H1 (cell line): ENCODE data around the gene DUS4L. TPM values are rescaled to one million over a fixed set of nuclear protein-coding genes. Genes with fewer than 3 reads are reported as not detected.

Experiments used
- BCL11A ChIP-seq, 2 experiments: IDR thresholded peaks; one replicate each; pipeline ENCODE4 v1.6.1; 2011; ENCODE audit warnings: low read depth in 2 of 2, low read length in 2 of 2, mild to moderate bottlenecking in 2 of 2
- CEBPB ChIP-seq: IDR thresholded peaks from 2 replicates; pipeline ENCODE4 v1.6.1; 2012; ENCODE audit warnings: low read depth, low read length
- CHD7 ChIP-seq: fragments of 300-600 bp; sonication (generic); IDR thresholded peaks from 2 replicates; pipeline ENCODE4 v1.7.1; 2012; ENCODE audit warnings: low read length, moderate library complexity, mild to moderate bottlenecking, inconsistent platforms; ENCODE audit not compliant: insufficient replicate concordance
- GABPA ChIP-seq: IDR thresholded peaks from 2 replicates; pipeline ENCODE4 v1.6.1; 2011; ENCODE audit warnings: mild to moderate bottlenecking, low read length, moderate library complexity, borderline replicate concordance; ENCODE audit not compliant: insufficient read depth
- HDAC2 ChIP-seq, 2 experiments: fragments of 300-600 bp in 1 of 2; sonication (generic) in 1 of 2; IDR thresholded peaks; 2 replicates each; pipeline ENCODE4 v1.6.1; 2011 to 2012; ENCODE audit warnings: low read depth in 2 of 2, low read length in 2 of 2, mild to moderate bottlenecking in 2 of 2, moderate library complexity in 2 of 2, borderline replicate concordance in 1 of 2, inconsistent platforms in 1 of 2
- HDAC6 ChIP-seq: IDR thresholded peaks from one replicate; pipeline ENCODE4 v1.7.1; 2012; ENCODE audit warnings: low read depth, mild to moderate bottlenecking, inconsistent platforms, low read length, moderate library complexity
- PHF8 ChIP-seq: fragments of 200-600 bp; sonication (generic); conservative IDR thresholded peaks from 2 replicates; pipeline ENCODE4 v1.7.1; 2012; ENCODE audit warnings: low read depth, mild to moderate bottlenecking, inconsistent platforms, low read length, moderate library complexity
- SUZ12 ChIP-seq: fragments of 200-600 bp; sonication (generic); IDR thresholded peaks from 2 replicates; pipeline ENCODE4 v1.6.1; 2012; ENCODE audit warnings: mild to moderate bottlenecking, inconsistent platforms, low read length, moderate library complexity, mixed read lengths
- TBP ChIP-seq: IDR thresholded peaks from 2 replicates; pipeline ENCODE4 v1.6.1; 2011; ENCODE audit warnings: low read depth, low read length, improper control_type of control experiment
- USF2 ChIP-seq: IDR thresholded peaks from 2 replicates; pipeline ENCODE4 v1.6.1; 2011; ENCODE audit warnings: low read length, improper control_type of control experiment
- ZNF274 ChIP-seq: IDR thresholded peaks from 2 replicates; pipeline ENCODE4 v1.7.0; 2012; ENCODE audit warnings: low read length, borderline replicate concordance; ENCODE audit errors: extremely low read depth
- polyA plus RNA-seq, 7 experiments: library from polyadenylated mRNA; depleted of rRNA in 3 of 7; stranded (reverse) in 5 of 7; unstranded in 2 of 7; fragments of >200 nt in 5 of 7; fragments of 200-250 nt in 2 of 7; gene quantifications; 1 replicate in 5 of 7; 2 replicates in 1 of 7; 4 replicates in 1 of 7; pipeline versions ENCODE4 v1.2.1 to v1.2.3, GENCODE V29; 2011 to 2013; ENCODE audit warnings: missing spikeins in 2 of 7, mixed read lengths in 2 of 7
- total RNA-seq: library from RNA; stranded (reverse); fragmentation: NEBNext Ultra II Directional; extraction: Animal tissue kit (Norgen Biotek cat#: 25700); gene quantifications from 2 replicates; pipeline ENCODE4 v1.2.1, GENCODE V29; 2021

Gene DUS4L
- total and polyA plus RNA-seq, 2 of the 8 experiments (the other 6 are each of a cell fraction or from before 2014, with no cell fraction given) = 6.1 to 11.5 TPM

- TF ChIP-seq CHD7 = no peak
- TF ChIP-seq USF2 = no peak
- no peak for TF ChIP-seq PHF8
- TF ChIP-seq HDAC6 = no peak
- TF ChIP-seq ZNF274 = no peak
- TF ChIP-seq BCL11A (IDR thresholded peaks at IDR 0.05; ENCODE audit: low read depth in 2 of 2, low read length in 2 of 2) = no peak
- no peak for TF ChIP-seq TBP
- TF ChIP-seq SUZ12 = no peak
- no peak for TF ChIP-seq HDAC2 (IDR thresholded peaks at IDR 0.05; ENCODE audit: borderline replicate concordance in 1 of 2, low read depth in 2 of 2, low read length in 2 of 2)
- TF ChIP-seq CEBPB = no peak
- no peak for TF ChIP-seq GABPA
- TF ChIP-seq, all 59 proteins: peak for 0
These were observed 3.9 kb upstream of the DUS4L start (continued) for GRCh38 chr7:107559864-107560263.
